BE2C (cell line): ENCODE measurements around the gene ZNRF1.

Experiments used
- DNase-seq: peaks from one replicate; pipeline ENCODE4 v3.0.0-alpha.2; 2020
- H3K27me3 ChIP-seq: fragments of 250-450 bp; sonication (Bioruptor Pico); 2 replicates; pipeline ENCODE4 v1.5.1; 2020; ENCODE audit warnings: mild to moderate bottlenecking
- H3K36me3 ChIP-seq: fragments of 250-450 bp; sonication (Bioruptor Pico); 2 replicates; pipeline ENCODE4 v1.5.1; 2020; ENCODE audit warnings: mild to moderate bottlenecking
- H3K4me1 ChIP-seq: fragments of 250-450 bp; sonication (Bioruptor Pico); 2 replicates; pipeline ENCODE4 v1.5.1; 2020
- H3K4me3 ChIP-seq: 2 replicates; pipeline ENCODE4 v1.5.1; 2011; ENCODE audit warnings: low read depth, low read length
- H3K9me3 ChIP-seq: fragments of 250-450 bp; sonication (Bioruptor Pico); 2 replicates; pipeline ENCODE4 v1.5.1; 2020
- CTCF ChIP-seq: IDR thresholded peaks from 2 replicates; pipeline ENCODE4 v1.5.1; 2012; ENCODE audit warnings: mild to moderate bottlenecking, low read depth, low read length

Gene ZNRF1

GRCh38 chr16:75078886-75079285 lies 80.1 kb downstream of the ZNRF1 start:
- H3K4me1 ChIP-seq = peaks cover 1% of the 10 kb centered on the region; the same call in 1 of the 2 replicates
- DNase-seq = no peak
- TF ChIP-seq CTCF = no peak

DNA sequence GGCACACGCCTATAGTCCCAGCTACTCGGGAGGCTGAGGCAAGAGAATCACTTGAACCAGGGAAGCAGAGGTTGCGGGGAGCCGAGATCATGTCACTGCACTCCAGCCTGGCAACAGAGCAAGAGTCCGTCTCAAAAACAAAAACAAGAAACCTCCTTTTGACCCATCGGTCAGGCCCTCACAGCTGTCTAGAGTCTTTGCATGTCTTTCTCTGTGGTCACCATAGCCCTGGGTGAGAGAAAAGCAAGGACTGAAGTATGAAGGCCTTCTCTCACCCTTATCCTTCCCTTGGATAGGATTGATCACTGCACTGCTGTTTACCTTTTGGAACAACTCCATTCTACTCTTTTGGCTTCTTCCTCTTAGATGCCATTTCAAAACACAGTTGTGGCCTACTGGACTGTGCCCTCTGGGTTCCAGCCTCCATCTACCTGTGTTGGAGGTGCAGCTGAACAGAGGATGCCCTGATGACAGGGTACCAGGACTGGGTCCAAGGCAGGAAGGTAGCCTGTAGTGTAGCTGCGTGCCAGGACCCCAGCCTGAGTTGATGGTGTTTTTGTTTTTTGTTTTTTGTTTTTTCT lies 80.6 kb downstream of the ZNRF1 start:
- no peaks in the 10 kb centered on the region; the same call in 1 of the 2 replicates for H3K4me1 ChIP-seq
- H3K27me3 ChIP-seq = no peaks in the 10 kb centered on the region
- DNase-seq = no peak
- no peak overlapping the region for H3K4me3 ChIP-seq
- TF ChIP-seq CTCF = no peak
- H3K36me3 ChIP-seq = no peaks in the 10 kb centered on the region
- no peaks in the 10 kb centered on the region for H3K9me3 ChIP-seq

More at GRCh38 chr16:75078886-75079285, 80.1 kb downstream of the ZNRF1 start:
- H3K4me3 ChIP-seq = no peak overlapping the region
- no peaks in the 10 kb centered on the region for H3K36me3 ChIP-seq
- no peaks in the 10 kb centered on the region for H3K27me3 ChIP-seq
- H3K9me3 ChIP-seq = no peaks in the 10 kb centered on the region

- H3K4me3 ChIP-seq = no peak overlapping the region
- no peak for TF ChIP-seq CTCF
- no peaks in the 10 kb centered on the region; the same call in 1 of the 2 replicates for H3K4me1 ChIP-seq
- no peak for DNase-seq
- H3K27me3 ChIP-seq = no peaks in the 10 kb centered on the region
- H3K36me3 ChIP-seq = no peaks in the 10 kb centered on the region
- H3K9me3 ChIP-seq = no peaks in the 10 kb centered on the region
Observed at GRCh38 chr16:75080205-75081029, 81.6 kb downstream of the ZNRF1 start.

DNA sequence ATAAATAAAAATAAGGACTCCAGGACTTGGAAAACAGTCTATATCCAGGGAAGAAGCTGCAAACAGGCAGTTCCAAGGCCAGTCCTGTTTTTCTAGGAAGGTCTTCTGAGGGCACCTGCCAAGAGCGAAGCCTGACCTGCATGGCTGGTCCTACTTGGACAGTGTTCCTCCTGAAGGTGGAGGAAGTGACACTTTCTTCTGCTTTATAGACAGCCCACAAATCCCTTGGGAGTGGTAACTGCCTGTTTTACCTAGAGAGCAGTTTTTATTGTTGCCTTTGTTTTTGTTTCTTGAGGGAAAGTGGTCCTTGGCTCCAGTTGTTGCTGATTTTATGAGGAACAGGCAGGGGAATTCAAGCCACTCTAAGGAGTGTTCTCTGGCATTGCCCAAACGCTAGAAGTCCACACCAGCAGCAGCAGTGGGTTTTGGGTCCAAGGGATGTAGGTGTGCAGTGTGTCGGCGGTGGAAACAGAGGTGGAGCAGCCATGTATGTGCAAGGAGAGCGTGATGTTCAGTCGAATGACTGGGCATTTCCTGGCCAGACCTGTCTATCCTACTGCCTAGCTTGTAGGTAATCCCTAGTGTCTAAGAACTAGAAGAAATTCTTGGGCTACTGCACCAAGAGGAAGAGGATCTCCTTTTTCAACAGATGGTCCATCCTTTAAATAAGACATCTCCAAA lies 82.5 kb downstream of the ZNRF1 start:
- no peak for TF ChIP-seq CTCF
- Histone ChIP-seq H3K4me1 (no peaks in the 10 kb centered on the region; the same call in 1 of the 2 replicates), H3K36me3 (no peaks in the 10 kb centered on the region), H3K9me3 (no peaks in the 10 kb centered on the region), H3K27me3 (no peaks in the 10 kb centered on the region), H3K4me3 (no peak overlapping the region)
- no peak for DNase-seq

GRCh38 chr16:75083813-75084212 lies 85.0 kb downstream of the ZNRF1 start:
- H3K27me3 ChIP-seq = no peaks in the 10 kb centered on the region
- H3K4me1 ChIP-seq = peaks cover 15% of the 10 kb centered on the region
- H3K4me3 ChIP-seq = no peak overlapping the region
- no peak for TF ChIP-seq CTCF
- H3K9me3 ChIP-seq = no peaks in the 10 kb centered on the region
- no peak for DNase-seq
- no peaks in the 10 kb centered on the region for H3K36me3 ChIP-seq
